GM12878 (cell line): ENCODE results near the gene WFIKKN1. TPM values are rescaled to one million over a fixed set of nuclear protein-coding genes. Genes with fewer than 3 reads are reported as not detected.

ENCODE experiments used
- ATAC-seq: fragments of 200-7000 bp; cut with Tn5 transposase; 3 replicates; pipeline ENCODE4 v1.9.1; 2020; ENCODE audit warnings: mild to moderate bottlenecking, moderate library complexity
- BruUV-seq: library from RNA; stranded (reverse); fragments of 400-500 nt; replicated peaks from 2 replicates; lab custom pipeline; 2021; lab: Mats Ljungman, UMichigan
- CTCF ChIA-PET: fragments of 300-600 bp; sonication (Branson Sonifier 250); formaldehyde crosslinking; extraction: SDS; loops from one replicate; lab custom pipeline; 2021; ENCODE audit warnings: inconsistent platforms; lab: Yijun Ruan, JAX
- POLR2A ChIA-PET: fragments of 350-600 bp; formaldehyde crosslinking; extraction: SDS; loops from one replicate; lab custom pipeline; 2021; ENCODE audit warnings: inconsistent platforms; lab: Charles Lee
- RAD21 ChIA-PET: fragments of 300-600 bp; sonication (Branson Sonifier 250); formaldehyde crosslinking; loops from one replicate; lab custom pipeline; 2023; ENCODE audit warnings: antibody characterized with exemption; ENCODE audit not compliant: unreplicated experiment; lab: Charles Lee
- SMC1A ChIA-PET: fragments of 300-600 bp; sonication (Branson Sonifier 250); formaldehyde crosslinking; loops from one replicate; lab custom pipeline; 2023; ENCODE audit not compliant: unreplicated experiment, uncharacterized antibody; lab: Charles Lee
- DNase-seq: peaks from one replicate; pipeline ENCODE4 v3.0.0-alpha.2; 2011; ENCODE audit warnings: low read depth, low spot score
- FAIRE-seq: peaks from 3 replicates; lab custom pipeline; 2011; peaks lifted over from hg19 to GRCh38; lab: Jason Lieb, UNC
- H2AFZ ChIP-seq: 2 replicates; pipeline ENCODE4 v1.6.0; 2011; ENCODE audit warnings: low read depth, low read length, control low read depth; ENCODE audit not compliant: control insufficient read depth
- H3K27ac ChIP-seq: 2 replicates; pipeline ENCODE4 v1.5.1; 2011; ENCODE audit warnings: control low read depth; ENCODE audit not compliant: control insufficient read depth, insufficient read depth
- H3K27me3 ChIP-seq, 2 experiments: replicated peaks in 1 of 2; 2 replicates each; pipeline versions ENCODE4 v1.6.0 to v1.6.1; 2011; ENCODE audit warnings: low read length in 1 of 2; ENCODE audit not compliant: control insufficient read depth in 2 of 2, insufficient read depth in 2 of 2
- H3K36me3 ChIP-seq, 2 experiments: 2 replicates each; pipeline ENCODE4 v1.5.1; 2011; ENCODE audit warnings: low read length in 1 of 2; ENCODE audit not compliant: control insufficient read depth in 2 of 2, insufficient read depth in 2 of 2
- H3K4me1 ChIP-seq: 2 replicates; pipeline ENCODE4 v1.6.1; 2011; ENCODE audit warnings: mild to moderate bottlenecking, low read length, moderate library complexity, mixed read lengths; ENCODE audit not compliant: control insufficient read depth, insufficient read depth
- H3K4me2 ChIP-seq: 2 replicates; pipeline ENCODE4 v1.6.0; 2011; ENCODE audit warnings: control low read depth; ENCODE audit not compliant: control insufficient read depth, insufficient read depth
- H3K4me3 ChIP-seq: fragments of 200-600 bp; sonication (generic); 2 replicates; pipeline ENCODE4 v1.5.1; 2016
- H3K79me2 ChIP-seq: 2 replicates; pipeline ENCODE4 v1.6.0; 2011; ENCODE audit warnings: low read length; ENCODE audit not compliant: control insufficient read depth, insufficient read depth
- H3K9ac ChIP-seq: 2 replicates; pipeline ENCODE4 v1.8.0; 2011; ENCODE audit warnings: low read length, control low read depth, mixed read lengths; ENCODE audit not compliant: control insufficient read depth, insufficient read depth
- H3K9me3 ChIP-seq: replicated peaks from 3 replicates; pipeline ENCODE4 v1.5.1; 2011; ENCODE audit warnings: mild to moderate bottlenecking, low read length; ENCODE audit not compliant: control insufficient read depth, insufficient read depth
- H4K20me1 ChIP-seq: 2 replicates; pipeline ENCODE4 v1.6.0; 2011; ENCODE audit not compliant: control insufficient read depth, insufficient read depth
- CBFB ChIP-seq: IDR thresholded peaks from 2 replicates; pipeline ENCODE4 v1.6.1; 2016; ENCODE audit warnings: antibody characterized with exemption, low read depth
- MEF2A ChIP-seq: IDR thresholded peaks from 2 replicates; pipeline ENCODE4 v1.6.1; 2011; ENCODE audit warnings: low read depth, mild to moderate bottlenecking, low read length, moderate library complexity; ENCODE audit not compliant: insufficient read depth
- SP1 ChIP-seq: IDR thresholded peaks from one replicate; pipeline ENCODE4 v1.6.1; 2011; ENCODE audit warnings: low read depth, low read length
- ZNF24 ChIP-seq: fragments of 450-650 bp; IDR thresholded peaks from 2 replicates; pipeline ENCODE4 v1.6.1; 2017; ENCODE audit warnings: antibody characterized with exemption, mild to moderate bottlenecking
- WGBS: methylation state at CpG from one replicate; pipeline ENCODE4 v1.1.6; 2016; ENCODE audit warnings: low lambda C conversion rate; ENCODE audit not compliant: insufficient replicate concordance, insufficient coverage; ENCODE audit errors: missing lambda C conversion rate; 5-methylcytosine and 5-hydroxymethylcytosine counted together
- in situ Hi-C: fragments of 300-500 bp; cut with MboI; formaldehyde crosslinking; loops from 9 replicates; pipeline ENCODE4 v1.14.3; 2018; ENCODE audit warnings: mixed read lengths
- intact Hi-C: fragments of 100-400 bp; cut with micrococcal nuclease; formaldehyde crosslinking; loops from one replicate; pipeline ENCODE4 v1.14.2; 2022; ENCODE audit not compliant: unreplicated experiment
- polyA plus RNA-seq, 11 experiments: library from polyadenylated mRNA; depleted of rRNA in 4 of 11; unstranded in 6 of 11; stranded (reverse) in 5 of 11; fragments of >200 nt; fragmentation: Nextera tagmentation in 4 of 11; fragmentation: Illumina TruSeq in 1 of 11; extraction: Ambion mirVana in 4 of 11; extraction: Trizol in 1 of 11; gene quantifications; 1 replicate in 1 of 11; 2 replicates in 10 of 11; pipeline versions ENCODE4 v1.2.1 to v1.2.3, GENCODE V29; 2011 to 2016; ENCODE audit warnings: inconsistent platforms in 2 of 11, missing spikeins in 2 of 11, low read depth in 1 of 11
- total RNA-seq, 4 experiments: library from RNA; depleted of rRNA in 3 of 4; stranded (reverse); fragments of >200 nt in 3 of 4; fragmentation: Illumina TruSeq in 1 of 4; extraction: Trizol in 1 of 4; gene quantifications; 2 replicates each; pipeline versions ENCODE4 v1.2.1 to v1.2.3, GENCODE V29; 2013 to 2021

Gene WFIKKN1
- total and polyA plus RNA-seq, 10 of the 15 experiments (the other 5 are each of a cell fraction or from before 2014, with no cell fraction given) = 0.01 to 0.41 (median 0.05) TPM; not detected in 2

DNA sequence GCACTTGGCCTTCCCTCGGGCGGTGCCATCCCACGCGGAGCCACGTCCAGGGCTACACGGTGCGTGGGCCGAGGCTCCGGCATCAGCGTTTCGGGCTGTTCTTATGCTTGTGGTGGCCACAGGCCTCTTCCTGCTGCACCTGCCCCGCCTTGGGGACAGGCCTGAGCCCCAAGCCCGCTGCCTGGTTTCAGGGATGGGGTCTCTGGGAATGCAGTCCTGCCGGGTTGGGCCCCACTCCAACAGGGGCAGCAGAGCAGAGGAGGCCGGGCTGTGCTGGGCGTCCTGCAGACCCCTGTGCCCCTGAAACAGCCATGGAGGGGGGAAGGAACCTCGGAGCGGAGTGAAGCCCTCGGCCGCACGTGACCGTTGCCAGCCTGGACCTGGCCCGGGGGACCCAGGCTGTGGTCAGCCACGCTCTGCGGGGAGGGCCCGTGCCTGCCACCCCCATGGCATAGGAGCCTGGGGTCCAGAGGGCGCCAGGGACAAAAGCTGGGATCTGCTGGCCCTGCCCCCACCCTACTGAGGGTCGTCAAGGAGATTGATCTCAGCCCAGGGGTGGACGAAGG is 453 bp upstream of the WFIKKN1 start:
- DNase-seq = no peak
- no peaks in the 10 kb centered on the region; the same call in 1 of the 2 replicates for H3K4me1 ChIP-seq
- peaks cover 6% of the 10 kb centered on the region for H3K79me2 ChIP-seq
- H3K9me3 ChIP-seq = no peaks in the 10 kb centered on the region
- no peaks in the 10 kb centered on the region for H4K20me1 ChIP-seq
- H3K4me3 ChIP-seq = no peak overlapping the region
- H3K4me2 ChIP-seq = no peak overlapping the region
- no peak; the same call in 2 of the 3 replicates for ATAC-seq
- no peak for FAIRE-seq
- no peak overlapping the region for H2AFZ ChIP-seq
- no TSS peak for BruUV-seq
- in situ Hi-C loops (no loop called here), intact Hi-C loops (no loop called here)
- ChIA-PET RAD21 (no interaction called here), POLR2A (no interaction called here), SMC1A (no interaction called here), CTCF (no interaction called here)
- H3K36me3 ChIP-seq = peaks cover 0 to 4% of the 10 kb centered on the region in 2 experiments; a peak in 3 of 4 replicates
- H3K27ac ChIP-seq = no peak overlapping the region
- TF ChIP-seq SP1 = no peak
- no peak overlapping the region for H3K9ac ChIP-seq
- 62% methylated on average over 27 of the region's 29 CpGs for whole genome bisulfite sequencing
- no peaks in the 10 kb centered on the region for H3K27me3 ChIP-seq

- no peak for DNase-seq
- no peak for TF ChIP-seq MEF2A
- TF ChIP-seq CBFB = no peak
- no peak for TF ChIP-seq ZNF24
- intact Hi-C loops = no loop called here
- 94% methylated on average over 6 of the region's 9 CpGs for WGBS
- no peaks in the 10 kb centered on the region for H3K9me3 ChIP-seq
- H3K27me3 ChIP-seq = no peaks in the 10 kb centered on the region
- ChIA-PET CTCF (no interaction called here), SMC1A (no interaction called here), RAD21 (no interaction called here), POLR2A (no interaction called here)
- H3K9ac ChIP-seq = no peak overlapping the region
- H3K4me2 ChIP-seq = no peak overlapping the region
- peaks cover 0 to 4% of the 10 kb centered on the region in 2 experiments; a peak in 3 of 4 replicates for H3K36me3 ChIP-seq
- no TSS peak for BruUV-seq
- no peak overlapping the region for H3K27ac ChIP-seq
- H3K79me2 ChIP-seq = peaks cover 14% of the 10 kb centered on the region
- ATAC-seq = no peak
- H4K20me1 ChIP-seq = no peaks in the 10 kb centered on the region
- in situ Hi-C loops = no loop called here
- no peak overlapping the region for H3K4me3 ChIP-seq
- no peak overlapping the region for H2AFZ ChIP-seq
- H3K4me1 ChIP-seq = no peaks in the 10 kb centered on the region; the same call in 1 of the 2 replicates
- no peak for FAIRE-seq
Measured at GRCh38 chr16:631808-632358, 1.1 kb downstream of the WFIKKN1 start.
